NCI-H1417 treated with DMSO at 0.1 percent for 48 hours (cell line): ENCODE data around the gene DNAH10.

Experiments used
- DNase-seq: peaks from one replicate; lab custom pipeline; 2025; lab: John Stamatoyannopoulos, UW

DNAH10 gene

GRCh38 chr12:123948401-123948795 is 186.3 kb downstream of the DNAH10 start:
- no peak for DNase-seq

- no peak for DNase-seq
Observed at GRCh38 chr12:123948796-123949769, 187.0 kb downstream of the DNAH10 start.

- no peak for DNase-seq
Observed at GRCh38 chr12:123949770-123950165, 187.7 kb downstream of the DNAH10 start.

GRCh38 chr12:123950476-123951349 is 188.6 kb downstream of the DNAH10 start:
- no peak for DNase-seq

GRCh38 chr12:123951467-123951866 is 189.4 kb downstream of the DNAH10 start:
- no peak for DNase-seq

DNA sequence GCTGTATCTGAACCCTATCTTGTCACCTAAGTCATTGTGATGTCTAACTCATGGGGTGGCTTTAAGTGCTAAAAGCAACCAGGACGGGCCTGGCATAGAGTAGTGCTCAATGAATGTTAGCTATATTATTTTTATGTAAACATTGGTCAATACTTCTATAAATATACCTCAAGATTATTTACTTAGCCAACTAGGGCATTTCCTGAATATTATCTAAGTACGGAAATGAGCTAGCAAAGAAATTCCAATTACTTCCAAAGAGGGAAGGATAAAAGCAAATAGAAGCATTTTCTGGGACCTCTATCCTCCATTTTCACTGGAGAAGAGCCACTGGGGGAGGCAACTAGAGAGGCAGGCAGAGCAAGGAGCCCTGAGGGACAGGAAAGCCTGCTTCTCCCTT is 189.9 kb downstream of the DNAH10 start:
- DNase-seq, result no peak

DNA sequence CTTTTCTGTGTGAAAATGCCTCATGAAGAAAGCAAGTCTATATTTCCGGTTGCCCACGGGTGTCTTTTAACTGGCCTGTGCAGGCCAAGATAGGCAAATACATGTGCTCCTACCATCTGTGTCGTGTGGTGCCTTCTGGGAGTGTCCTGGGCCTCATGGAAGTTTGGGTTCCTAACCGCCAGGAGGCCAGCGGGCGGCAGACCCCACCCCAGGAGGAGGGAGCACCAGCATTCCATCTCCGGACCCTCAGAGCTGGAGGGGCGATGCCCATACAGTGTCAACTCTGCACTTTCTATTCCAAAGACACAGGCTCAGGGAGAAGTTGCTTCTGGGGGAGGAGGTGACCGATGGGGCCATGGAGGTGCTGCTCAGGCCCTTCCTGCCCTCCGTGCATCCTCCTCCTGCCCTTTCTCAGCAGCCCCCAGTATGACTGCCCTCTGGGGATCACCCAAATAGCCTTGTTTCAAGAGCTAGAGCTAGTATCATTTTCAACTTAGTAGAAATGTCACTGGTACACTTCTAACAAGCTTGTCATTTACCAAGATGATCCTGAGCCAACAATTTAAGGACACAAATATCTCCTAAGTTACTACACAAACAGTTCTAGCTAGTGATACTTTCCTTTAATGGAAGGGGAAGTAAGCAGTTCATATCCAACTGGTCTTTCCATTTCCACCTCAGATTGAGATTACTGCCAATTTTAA is 192.7 kb downstream of the DNAH10 start:
- no peak for DNase-seq

DNA sequence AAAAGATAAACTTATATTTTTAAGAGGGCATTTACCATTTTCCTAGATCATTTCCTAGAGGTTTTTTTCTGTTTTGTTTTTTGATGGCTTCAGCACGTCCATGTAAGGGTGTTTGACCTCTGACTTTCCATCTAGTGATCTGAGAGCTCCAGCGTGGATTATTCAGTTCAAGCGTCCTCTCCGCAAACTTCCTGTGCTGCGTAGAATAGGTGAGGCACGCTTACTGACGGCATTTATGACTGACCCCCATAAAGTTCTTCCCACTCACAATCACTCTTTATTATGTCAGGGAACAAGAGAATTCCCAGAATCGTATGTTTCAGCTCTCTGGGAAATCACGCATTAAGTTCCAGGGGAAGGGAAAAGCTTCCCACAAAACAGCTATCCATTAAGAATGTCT is 194.1 kb downstream of the DNAH10 start:
- DNase-seq, result no peak

GRCh38 chr12:123957196-123957595 is 195.1 kb downstream of the DNAH10 start:
- no peak for DNase-seq

DNA sequence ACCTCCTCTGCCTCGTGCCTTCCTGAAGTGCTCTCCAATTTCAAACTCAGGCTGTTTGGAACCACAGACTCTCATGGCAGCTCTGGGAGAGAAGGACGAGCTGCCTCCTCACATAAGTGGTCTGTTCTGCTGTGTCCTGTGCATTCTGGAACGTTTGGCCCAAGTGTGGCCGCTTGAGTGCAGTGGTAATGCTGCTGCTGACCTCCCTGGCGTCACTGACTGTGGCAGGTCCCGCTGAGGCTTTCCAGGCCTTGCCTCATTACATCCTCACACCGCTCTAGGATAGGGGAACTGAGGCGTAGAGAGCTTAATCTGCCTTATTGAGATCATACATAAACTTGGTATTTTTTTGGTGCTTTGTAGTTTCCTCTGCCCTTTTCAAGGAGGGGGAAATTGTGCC is 196.4 kb downstream of the DNAH10 start:
- no peak for DNase-seq

- no peak for DNase-seq
Observed at GRCh38 chr12:123958876-123959275, 196.8 kb downstream of the DNAH10 start.

GRCh38 chr12:123960029-123960735 is 198.1 kb downstream of the DNAH10 start:
- DNase-seq, result no peak

DNA sequence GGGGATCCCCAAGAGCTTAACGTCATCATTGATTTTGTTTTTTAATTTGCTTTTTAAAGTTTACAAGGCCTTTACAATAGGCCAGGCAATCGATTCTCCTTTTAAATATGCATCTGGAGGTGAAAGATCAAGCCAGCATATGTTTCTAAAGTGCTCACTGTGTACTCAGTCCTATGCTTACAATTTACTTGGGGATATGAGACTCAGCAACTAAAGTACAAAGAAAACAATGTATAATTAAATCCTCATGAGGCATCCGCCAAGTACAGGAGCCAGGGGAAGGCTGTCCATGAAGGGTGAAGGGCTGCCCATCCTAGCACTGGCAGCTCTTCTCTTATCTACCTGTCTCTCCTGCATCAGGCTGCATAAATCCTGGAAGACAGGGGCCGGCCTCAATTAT is 198.8 kb downstream of the DNAH10 start:
- DNase-seq, result no peak

GRCh38 chr12:123961585-123962345 is 199.7 kb downstream of the DNAH10 start:
- DNase-seq, result no peak

DNA sequence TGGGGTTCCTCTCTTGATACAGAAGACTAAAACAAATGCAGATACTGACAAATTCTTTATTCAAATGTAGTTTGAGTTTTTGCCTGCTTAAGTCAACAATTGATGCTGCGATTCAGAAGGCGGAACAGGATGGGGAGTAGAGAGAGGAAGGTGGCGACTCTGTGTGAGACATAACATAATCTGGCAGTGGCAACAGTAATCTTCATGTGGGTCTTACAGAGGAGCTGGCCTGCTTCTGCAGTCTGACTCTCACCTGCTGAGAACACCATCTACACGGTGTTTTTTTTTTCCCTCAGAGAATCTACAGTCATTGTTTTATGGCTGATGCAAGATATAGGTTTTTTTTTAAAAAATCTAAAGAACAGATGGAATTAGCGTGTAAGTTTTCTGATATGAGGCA is 200.4 kb downstream of the DNAH10 start:
- DNase-seq, result no peak

- DNase-seq, result no peak
Observed at GRCh38 chr12:123963821-123964220, 201.7 kb downstream of the DNAH10 start.

DNA sequence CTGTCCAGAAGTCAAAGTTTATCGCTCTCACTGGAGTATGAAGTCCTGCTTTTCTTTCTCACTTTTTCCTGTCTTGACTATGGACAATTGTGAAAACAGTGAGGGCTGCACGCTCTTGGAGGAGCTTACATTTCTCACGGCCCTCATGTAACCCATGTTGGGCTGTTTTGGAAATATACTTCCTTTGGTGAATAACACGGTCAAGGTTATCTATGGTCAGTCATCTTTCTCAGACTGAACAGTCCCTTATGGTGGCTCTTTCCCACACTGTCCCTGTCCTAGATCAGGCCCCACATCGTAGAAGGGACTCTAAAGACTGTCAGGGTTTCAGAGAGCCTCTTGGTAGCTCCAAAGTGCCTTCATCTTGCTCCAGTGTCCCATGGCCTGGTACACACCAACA is 203.3 kb downstream of the DNAH10 start:
- no peak for DNase-seq

- no peak for DNase-seq
Observed at GRCh38 chr12:123966596-123966995, 204.5 kb downstream of the DNAH10 start.

DNA sequence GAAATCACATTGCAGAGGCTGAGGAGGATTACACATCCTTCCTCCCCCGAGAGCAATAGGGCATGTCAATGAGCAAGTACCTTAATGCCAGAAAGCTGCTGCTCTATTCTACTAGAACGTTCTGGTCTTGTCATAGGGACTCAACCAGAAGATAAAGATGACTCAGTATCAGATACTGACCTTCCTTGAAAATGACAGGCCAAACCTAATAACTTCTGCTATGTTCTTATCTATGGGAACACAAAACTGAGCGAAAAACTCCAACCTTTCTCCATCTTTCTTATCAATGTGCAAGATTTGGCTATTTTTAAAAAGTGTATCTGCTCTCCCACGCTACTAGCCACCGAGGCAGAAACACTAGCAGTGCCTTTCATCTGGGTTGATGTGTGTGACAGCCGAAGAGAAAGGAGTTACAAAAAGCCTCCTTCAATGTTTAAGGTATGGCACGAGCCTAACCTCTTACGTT is 205.1 kb downstream of the DNAH10 start:
- no peak for DNase-seq

- no peak for DNase-seq
Observed at GRCh38 chr12:123971449-123971769, 209.3 kb downstream of the DNAH10 start.
